DOHH2 (cell line): ENCODE measurements around the gene SNX33.
"Not testable (repeated sequence)": the region's sequence is repeated elsewhere in the genome, so short reads cannot be mapped to it uniquely, and the experiment has no call there.

Source experiments
- H3F3A ChIP-seq: fragments of 200-600 bp; sonication (generic), shearing (Covaris generic); 2 replicates; pipeline ENCODE4 v1.6.0; 2016; ENCODE audit warnings: antibody characterized with exemption, mild to moderate bottlenecking; ENCODE audit not compliant: control insufficient read depth, insufficient read depth
- H3K27ac ChIP-seq: fragments of 200-600 bp; sonication (generic); 2 replicates; pipeline ENCODE4 v1.5.1; 2014; ENCODE audit warnings: low read depth, mild to moderate bottlenecking, low read length, moderate library complexity
- H3K27me3 ChIP-seq: fragments of 200-600 bp; sonication (generic); 2 replicates; pipeline ENCODE4 v1.6.1; 2014; ENCODE audit warnings: mild to moderate bottlenecking, low read length, mixed read lengths; ENCODE audit not compliant: control insufficient read depth
- H3K36me3 ChIP-seq: fragments of 200-600 bp; sonication (generic); 2 replicates; pipeline ENCODE4 v1.6.1; 2014; ENCODE audit warnings: mild to moderate bottlenecking, low read length, moderate library complexity, mixed read lengths; ENCODE audit not compliant: control insufficient read depth
- H3K4me1 ChIP-seq: fragments of 200-600 bp; sonication (generic); 2 replicates; pipeline ENCODE4 v1.6.1; 2014; ENCODE audit warnings: mild to moderate bottlenecking, low read length, mixed read lengths; ENCODE audit not compliant: control insufficient read depth
- H3K4me2 ChIP-seq: fragments of 200-600 bp; sonication (generic); 2 replicates; pipeline ENCODE4 v1.6.0; 2014; ENCODE audit warnings: mild to moderate bottlenecking, low read length, moderate library complexity
- H3K4me3 ChIP-seq: fragments of 200-600 bp; sonication (generic); 2 replicates; pipeline ENCODE4 v1.5.1; 2014; ENCODE audit warnings: mild to moderate bottlenecking, low read length, mixed read lengths
- H3K79me2 ChIP-seq: fragments of 200-600 bp; sonication (generic); 2 replicates; pipeline ENCODE4 v1.6.1; 2014; ENCODE audit warnings: mild to moderate bottlenecking, low read length, mixed read lengths; ENCODE audit not compliant: control insufficient read depth
- H3K9me2 ChIP-seq: fragments of 200-600 bp; sonication (generic); replicated peaks from 2 replicates; pipeline ENCODE4 v1.6.1; 2014; ENCODE audit warnings: mild to moderate bottlenecking, low read length, mixed read lengths; ENCODE audit not compliant: control insufficient read depth
- H3K9me3 ChIP-seq: fragments of 200-600 bp; sonication (generic); 2 replicates; pipeline ENCODE4 v1.6.1; 2014; ENCODE audit warnings: antibody characterized with exemption, low read length, mixed read lengths; ENCODE audit not compliant: control insufficient read depth, insufficient read depth
- H4K20me1 ChIP-seq: fragments of 200-600 bp; sonication (generic); 2 replicates; pipeline ENCODE4 v1.6.0; 2014; ENCODE audit warnings: low read depth, mild to moderate bottlenecking, antibody characterized with exemption, low read length, moderate library complexity; ENCODE audit not compliant: control insufficient read depth, insufficient read depth
- EZH2phosphoT487 ChIP-seq: fragments of 200-600 bp; sonication (generic); IDR thresholded peaks from 2 replicates; pipeline ENCODE4 v1.6.1; 2017; ENCODE audit warnings: borderline replicate concordance, mild to moderate bottlenecking, antibody characterized with exemption, low read length, moderate library complexity, mixed read lengths
- TF ChIP-seq, protein P1 (sequence below): fragments of 200-600 bp; sonication (generic); IDR thresholded peaks from one replicate; pipeline ENCODE4 v1.5.1; 2014; ENCODE audit warnings: antibody characterized with exemption, mild to moderate bottlenecking, low read depth, low read length; ENCODE audit not compliant: poor library complexity, severe bottlenecking

SNX33 gene

GRCh38 chr15:75682181-75683135, 34.7 kb downstream of the SNX33 start:
- Histone ChIP-seq H3K4me3 (no peak overlapping the region), H3K4me1 (no peaks in the 10 kb centered on the region), H3K27me3 (no peaks in the 10 kb centered on the region), H3K27ac (no peak overlapping the region), H3K9me2 (no peaks in the 10 kb centered on the region), H3K9me3 (no peaks in the 10 kb centered on the region), H3K4me2 (no peak overlapping the region), H3K36me3 (no peaks in the 10 kb centered on the region), H3F3A (no peaks in the 10 kb centered on the region), H3K79me2 (no peaks in the 10 kb centered on the region), H4K20me1 (no peaks in the 10 kb centered on the region)
- TF ChIP-seq EZH2phosphoT487: no peak
- TF ChIP-seq, protein P1, sequence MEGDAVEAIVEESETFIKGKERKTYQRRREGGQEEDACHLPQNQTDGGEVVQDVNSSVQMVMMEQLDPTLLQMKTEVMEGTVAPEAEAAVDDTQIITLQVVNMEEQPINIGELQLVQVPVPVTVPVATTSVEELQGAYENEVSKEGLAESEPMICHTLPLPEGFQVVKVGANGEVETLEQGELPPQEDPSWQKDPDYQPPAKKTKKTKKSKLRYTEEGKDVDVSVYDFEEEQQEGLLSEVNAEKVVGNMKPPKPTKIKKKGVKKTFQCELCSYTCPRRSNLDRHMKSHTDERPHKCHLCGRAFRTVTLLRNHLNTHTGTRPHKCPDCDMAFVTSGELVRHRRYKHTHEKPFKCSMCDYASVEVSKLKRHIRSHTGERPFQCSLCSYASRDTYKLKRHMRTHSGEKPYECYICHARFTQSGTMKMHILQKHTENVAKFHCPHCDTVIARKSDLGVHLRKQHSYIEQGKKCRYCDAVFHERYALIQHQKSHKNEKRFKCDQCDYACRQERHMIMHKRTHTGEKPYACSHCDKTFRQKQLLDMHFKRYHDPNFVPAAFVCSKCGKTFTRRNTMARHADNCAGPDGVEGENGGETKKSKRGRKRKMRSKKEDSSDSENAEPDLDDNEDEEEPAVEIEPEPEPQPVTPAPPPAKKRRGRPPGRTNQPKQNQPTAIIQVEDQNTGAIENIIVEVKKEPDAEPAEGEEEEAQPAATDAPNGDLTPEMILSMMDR: no peak

- not testable (repeated sequence) for H3K9me2 ChIP-seq, H3K36me3 ChIP-seq, H3K4me1 ChIP-seq, H3F3A ChIP-seq, H3K4me3 ChIP-seq, H3K27ac ChIP-seq, H3K79me2 ChIP-seq, H3K27me3 ChIP-seq, H3K4me2 ChIP-seq, H3K9me3 ChIP-seq, H4K20me1 ChIP-seq
- TF ChIP-seq, protein P1: peak; percentile 74
These were observed 36.1 kb downstream of the SNX33 start for GRCh38 chr15:75683646-75684312.

DNA sequence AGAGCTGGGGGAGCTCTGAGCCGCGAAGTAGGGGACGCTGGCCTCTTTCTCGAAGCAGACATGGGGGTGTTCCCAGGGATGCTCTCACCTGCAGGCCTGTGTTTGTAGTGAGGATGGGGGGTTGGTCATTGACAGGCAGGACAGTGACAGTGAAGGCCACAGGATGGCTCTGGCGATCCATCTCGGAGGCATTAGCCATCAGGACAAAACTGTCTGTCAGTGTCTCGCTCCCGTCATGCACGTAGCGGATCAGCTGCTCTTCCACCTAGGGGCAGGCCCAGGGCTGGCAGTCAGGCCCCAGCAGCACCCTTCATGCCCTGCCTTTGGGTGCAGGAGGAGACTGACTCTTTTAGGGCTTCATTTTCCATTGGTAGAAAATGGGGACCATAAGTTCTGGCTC, 36.9 kb downstream of the SNX33 start:
- no peak overlapping the region for H3K27ac ChIP-seq
- no peaks in the 10 kb centered on the region for H3K4me1 ChIP-seq
- H3F3A ChIP-seq: no peaks in the 10 kb centered on the region
- TF ChIP-seq, protein P1: no peak
- no peak for TF ChIP-seq EZH2phosphoT487
- H4K20me1 ChIP-seq: no peaks in the 10 kb centered on the region
- H3K9me3 ChIP-seq: no peaks in the 10 kb centered on the region
- no peaks in the 10 kb centered on the region for H3K79me2 ChIP-seq
- no peak overlapping the region for H3K4me2 ChIP-seq
- no peaks in the 10 kb centered on the region for H3K27me3 ChIP-seq
- no peak overlapping the region for H3K4me3 ChIP-seq
- no peaks in the 10 kb centered on the region for H3K9me2 ChIP-seq
- H3K36me3 ChIP-seq: no peaks in the 10 kb centered on the region
